GM18861 (cell line): ENCODE results near the gene FGFR3.
A peak's percentile ranks its signal among the peaks of the same experiment; 100 is the strongest.
"Not testable (repeated sequence)": the region's sequence is repeated elsewhere in the genome, so short reads cannot be mapped to it uniquely, and the experiment has no call there.

ENCODE experiments used
- ATAC-seq: cut with Tn5 transposase; IDR thresholded peaks from one replicate; pipeline ENCODE4 v1.9.1; 2021; ENCODE audit not compliant: unreplicated experiment

The FGFR3 gene

DNA sequence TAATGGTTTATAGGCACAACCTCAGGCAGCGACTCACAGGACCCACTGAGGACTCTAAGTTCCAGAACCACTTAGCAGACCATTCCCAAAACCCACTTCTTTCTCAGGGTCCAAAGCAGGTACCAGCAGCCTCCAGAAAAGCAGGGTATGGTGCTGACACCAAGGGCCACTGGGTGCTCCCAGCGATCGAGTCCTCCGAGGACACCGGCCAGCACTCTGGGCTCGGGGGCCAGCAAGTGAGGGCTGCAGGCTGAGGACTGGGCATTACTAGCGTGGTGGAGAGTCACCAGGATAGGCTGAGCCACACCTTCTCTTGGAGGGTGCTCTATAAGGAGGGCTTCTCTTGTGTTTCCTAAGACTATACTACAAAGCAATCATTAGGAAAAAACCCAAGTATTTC lies 43.6 kb downstream of the FGFR3 start:
- no peak for ATAC-seq

DNA sequence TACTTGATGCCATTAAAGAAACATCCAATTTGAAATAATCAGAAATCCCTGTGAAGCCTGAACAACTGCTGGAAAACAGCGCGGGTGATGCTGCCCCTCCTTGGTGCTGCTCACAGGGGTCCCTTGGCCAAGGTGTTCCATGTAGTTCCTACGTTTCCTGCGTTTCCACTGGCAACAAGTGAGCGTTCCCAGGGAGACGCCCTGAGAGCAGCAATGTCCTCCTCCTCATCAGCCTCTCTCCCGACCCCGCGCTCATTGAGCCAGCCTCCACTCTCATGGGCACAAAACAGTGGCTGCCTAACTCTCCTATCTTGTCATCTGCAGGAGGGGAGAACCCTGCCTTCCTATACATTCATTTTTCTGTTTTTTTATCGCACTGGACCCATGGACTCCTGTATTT lies 44.0 kb downstream of the FGFR3 start:
- no peak for ATAC-seq

DNA sequence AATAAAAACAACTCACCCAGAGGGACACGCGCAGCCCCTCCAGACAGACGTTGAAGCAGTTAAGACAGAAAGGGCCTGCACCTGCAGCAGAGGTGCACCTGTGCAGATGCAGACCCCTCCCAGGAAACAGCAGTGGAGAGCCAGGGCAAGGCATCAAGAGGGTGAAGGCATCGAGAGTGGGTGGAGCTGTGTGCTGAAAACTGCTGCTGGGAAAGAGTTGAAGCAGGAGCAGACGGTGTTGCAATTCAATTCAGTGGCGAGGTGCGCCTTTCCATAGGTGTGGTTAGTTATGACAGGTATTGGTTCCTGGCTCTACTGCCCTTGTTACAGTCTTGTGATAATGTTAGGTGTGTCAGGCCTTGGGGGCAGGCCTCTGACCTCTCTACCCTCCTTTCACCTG lies 46.2 kb downstream of the FGFR3 start:
- ATAC-seq: no peak

DNA sequence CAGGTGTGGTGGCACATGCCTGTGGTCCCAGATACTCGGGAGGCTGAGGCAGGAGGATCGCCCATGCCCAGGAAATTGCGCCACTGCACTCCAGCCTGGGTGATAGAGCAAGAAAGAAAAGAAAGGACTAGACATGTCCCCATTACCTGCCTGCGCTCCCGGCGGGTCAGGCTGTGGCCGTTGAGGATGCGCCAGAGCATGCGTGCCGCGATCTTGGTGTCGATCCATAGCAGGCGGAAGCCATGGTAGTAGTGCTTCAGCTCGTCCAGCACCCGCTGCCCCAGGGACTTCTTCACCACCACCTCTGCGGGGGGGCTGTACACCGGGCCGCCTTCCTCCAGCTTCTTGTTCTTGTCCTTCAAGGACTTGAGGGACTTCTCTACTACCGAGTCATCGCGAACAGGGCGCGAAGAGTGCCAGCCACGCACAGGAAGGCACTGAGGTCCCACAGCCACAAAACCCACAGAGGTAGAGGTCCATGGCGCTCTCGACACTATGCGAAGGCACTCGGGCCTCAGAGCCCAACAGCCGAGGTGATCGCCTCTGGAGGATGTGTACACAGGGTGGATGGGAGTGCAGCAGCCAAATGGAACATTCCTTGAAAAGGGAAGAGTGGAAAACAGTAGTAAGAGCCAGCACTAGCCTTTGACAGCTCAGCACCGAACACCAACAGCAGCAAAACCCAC lies 48.3 kb downstream of the FGFR3 start:
- no peak for ATAC-seq

DNA sequence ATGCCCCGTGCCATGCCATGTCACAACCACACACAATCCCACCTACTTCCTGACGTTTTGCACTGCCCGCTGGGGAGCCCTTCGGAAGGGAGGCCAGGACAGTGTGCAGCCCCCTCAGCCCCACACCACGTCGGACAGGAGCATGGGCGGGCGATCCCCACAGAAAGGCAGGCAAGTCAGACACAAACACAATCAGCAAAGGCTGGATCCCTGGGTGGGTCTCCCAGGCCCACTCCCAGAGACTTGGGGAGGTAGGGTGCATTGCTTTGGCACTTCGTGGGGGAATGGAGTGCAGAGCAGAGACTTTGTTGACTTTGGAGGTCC lies 48.8 kb downstream of the FGFR3 start:
- no peak for ATAC-seq

DNA sequence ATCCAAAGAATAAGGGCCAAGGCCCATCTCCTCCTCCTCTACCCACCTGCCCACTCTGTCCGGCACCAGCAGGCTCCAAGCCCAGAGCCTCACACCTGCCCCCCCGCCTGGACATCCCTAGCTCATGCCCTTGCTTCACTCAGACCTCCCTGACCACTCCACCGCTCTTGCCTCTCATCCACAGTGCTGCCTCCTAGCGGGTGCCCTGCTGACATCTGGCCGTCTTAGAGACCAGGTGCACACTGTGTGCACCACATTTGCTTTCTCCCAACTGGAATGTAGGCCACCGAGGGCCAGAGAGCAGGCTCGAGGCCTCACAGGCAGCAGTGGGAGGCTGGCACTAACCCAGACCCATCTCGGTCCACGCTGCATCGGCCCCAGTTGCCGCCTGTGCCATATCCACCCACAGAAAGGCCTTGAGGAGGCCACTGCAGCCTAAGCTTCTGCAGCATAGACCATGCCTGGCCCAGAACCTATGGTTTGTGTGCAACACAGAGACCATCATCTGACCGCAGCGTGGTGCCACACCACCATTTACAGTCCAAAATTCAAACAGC lies 49.3 kb downstream of the FGFR3 start:
- no peak for ATAC-seq

DNA sequence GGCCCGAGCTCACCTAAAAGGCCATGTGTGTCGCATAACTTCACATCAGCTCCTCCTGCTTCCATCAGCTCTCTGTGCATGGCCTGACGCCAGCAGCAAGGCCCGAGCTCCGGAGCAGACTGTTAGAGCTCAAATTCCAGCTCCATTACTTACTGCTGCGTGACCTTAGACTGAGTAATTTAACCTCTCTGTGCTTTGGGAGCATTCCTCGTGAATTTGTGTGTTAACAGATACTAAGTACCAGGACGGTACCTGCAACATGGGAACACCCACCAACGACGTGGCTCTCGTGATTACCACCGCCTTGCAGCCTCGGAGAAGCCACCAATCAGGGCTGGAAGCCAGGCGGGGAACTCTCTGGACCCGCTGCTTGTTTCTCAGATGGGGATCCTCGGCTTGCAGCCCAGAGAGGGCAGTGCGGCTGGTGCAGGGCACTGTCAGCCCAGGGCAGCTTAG lies 49.9 kb downstream of the FGFR3 start:
- ATAC-seq: no peak

DNA sequence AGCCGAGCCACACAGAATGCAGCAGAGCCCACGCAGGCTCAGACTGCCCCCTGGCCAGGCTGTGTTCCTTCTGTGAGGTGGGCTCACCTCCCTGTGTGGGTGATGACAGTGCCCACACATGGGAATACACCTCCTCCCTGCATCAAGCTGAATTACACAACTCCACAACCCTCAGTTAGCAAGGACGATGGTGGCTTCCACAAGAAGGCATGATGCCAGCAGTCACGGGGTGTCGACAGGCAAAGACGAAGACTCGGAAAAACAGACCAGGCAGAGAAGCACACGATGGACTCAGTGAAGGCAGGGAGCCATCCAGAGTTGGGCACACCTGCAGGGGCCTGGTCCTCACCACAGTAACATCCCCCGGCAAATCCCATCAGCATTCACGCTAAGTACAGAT lies 50.8 kb downstream of the FGFR3 start:
- ATAC-seq: no peak

DNA sequence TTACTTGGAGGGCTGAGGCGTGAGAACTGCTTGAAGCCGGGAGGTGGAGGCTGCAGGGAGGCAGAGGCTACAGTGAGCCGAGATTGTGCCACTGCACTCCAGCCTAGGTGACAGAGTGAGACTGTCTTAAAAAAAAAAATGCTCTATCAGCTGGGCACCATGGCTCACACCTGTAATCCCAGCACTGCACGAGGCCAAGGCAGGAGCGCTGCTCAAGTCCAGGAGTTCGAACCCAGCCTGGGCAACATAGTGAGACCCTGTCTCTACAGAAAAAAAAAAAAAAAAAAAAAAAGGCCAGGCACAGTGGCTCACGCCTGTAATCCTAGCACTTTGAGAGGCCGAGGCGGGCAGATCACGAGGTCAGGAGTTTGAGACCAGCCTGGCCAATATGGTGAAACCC lies 51.5 kb downstream of the FGFR3 start:
- ATAC-seq: not testable (repeated sequence)

DNA sequence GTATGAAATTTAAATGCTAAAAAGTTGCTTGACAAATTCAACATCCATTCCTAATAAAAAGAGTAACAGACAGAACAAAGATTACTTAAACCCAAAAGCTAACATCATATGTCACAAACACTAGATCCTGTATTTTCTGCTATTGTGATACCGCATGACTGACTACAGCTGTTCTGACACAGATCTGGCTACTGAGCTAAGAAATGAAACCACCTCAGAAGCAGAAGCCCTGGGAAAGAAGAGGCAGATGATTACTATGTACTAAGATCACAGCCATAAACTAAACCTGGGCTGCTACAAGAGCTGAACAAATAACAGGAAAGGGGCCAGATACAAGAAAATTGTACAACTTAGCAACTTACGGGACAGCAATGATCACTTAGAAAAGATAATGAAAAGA lies 53.5 kb downstream of the FGFR3 start:
- no peak for ATAC-seq

DNA sequence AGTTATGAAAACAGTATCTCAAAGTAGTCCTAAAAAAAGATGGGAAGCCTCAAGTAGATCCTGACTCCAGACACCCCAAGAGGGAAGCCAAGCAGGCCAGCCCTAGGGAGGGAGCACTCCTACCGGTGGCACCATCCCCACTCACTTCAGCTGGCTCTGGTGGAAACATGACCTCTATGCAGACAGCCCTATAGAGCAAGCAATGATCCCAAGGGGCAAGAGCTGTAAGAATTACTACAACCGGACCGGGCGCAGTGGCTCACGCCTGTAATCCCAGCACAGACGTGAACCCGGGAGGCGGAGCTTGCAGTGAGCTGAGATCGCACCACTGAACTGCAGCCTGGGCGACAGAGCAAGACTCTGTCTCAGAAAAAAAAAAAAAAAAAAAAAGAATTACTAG lies 57.2 kb downstream of the FGFR3 start:
- ATAC-seq: no peak

DNA sequence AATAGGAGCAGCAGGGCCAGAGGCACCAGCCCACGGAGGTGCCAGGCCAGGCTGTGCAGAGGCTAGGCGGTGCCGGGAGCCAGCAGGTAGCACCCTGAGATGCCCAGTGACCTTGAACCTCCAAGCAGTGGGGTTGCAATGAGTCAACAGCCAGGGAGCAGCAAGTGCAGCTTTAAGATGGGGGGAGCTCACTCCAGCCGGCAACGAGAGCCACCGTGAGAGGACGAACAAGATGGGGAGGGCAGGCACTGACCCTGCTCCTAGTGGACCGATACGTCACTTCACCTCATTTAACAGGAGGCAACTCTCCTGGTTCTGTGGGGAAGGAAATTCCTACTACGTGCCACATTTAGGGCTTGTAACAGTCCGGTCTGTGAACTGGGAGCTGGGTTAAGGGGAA lies 58.1 kb downstream of the FGFR3 start:
- ATAC-seq: no peak

DNA sequence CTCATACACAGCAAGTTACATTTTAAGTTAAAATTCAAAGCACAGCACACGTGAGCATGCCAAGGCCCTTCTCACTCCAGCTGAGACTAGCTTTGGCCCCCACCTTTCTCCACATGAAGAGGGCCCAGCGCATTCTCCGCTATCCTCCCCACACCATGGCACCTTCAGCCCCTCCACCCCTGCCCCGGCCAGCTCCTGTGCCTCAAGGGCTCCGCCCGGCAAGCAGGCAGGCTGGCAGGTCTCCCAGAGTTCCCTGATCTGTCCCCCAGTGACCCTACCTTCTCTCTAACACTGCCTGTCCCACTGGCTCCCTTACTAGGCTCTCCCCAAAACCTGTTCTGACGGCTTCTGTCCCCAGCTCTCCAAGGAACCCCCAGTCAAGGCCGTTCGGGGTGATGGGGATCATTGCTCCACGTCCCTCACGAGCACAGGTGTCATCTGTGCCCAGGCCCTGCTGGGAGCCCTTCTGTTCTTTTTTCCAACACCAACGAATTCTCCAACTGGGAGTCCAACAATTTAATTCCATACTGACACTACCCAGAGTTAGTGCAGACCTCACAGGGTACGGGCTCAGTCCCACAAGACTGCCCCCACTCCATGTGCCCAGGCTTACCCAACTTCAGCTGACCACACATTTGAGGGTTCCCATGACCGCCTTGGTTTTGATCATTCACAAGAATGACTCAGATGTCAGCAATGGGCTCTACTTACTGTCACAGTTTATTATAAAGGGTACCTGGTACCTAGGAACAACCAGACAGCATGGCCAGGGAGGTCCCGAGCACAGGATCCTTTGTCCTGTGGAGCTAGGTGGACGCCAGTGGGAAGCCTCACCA lies 58.7 kb downstream of the FGFR3 start:
- ATAC-seq: no peak

DNA sequence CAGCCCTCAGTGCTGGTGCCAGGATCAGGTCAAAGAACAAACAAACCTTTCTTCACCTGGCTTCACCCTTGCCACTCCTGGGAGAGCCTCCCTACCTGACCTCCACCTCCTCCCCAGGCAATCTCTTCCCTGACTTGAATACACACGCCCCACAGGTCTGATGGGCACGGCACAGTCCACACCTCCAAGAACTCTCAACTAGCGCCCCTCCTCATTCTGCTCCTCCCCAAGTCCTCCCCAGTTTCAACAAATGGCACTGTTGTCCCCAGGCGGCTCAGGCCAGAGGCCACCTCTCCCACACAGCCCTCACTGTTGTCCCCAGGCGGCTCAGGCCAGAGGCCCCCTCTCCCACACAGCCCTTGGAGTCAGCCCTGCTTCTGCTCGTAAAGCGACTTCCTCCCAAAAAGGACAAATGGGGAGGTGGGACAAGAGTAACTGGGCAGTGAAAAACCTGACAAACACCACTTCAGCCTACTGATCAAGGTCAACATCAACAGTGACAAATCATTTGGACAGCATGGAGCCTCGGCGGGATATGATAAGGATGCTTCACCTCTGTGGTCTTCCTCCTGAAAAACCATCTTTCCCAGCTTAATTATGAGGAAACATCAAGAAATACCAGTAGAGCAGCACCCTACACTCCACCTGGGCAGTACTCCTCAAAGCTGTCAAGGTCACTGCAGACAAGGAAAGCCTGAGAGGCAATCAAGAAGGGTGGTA lies 60.0 kb downstream of the FGFR3 start:
- ATAC-seq: no peak

DNA sequence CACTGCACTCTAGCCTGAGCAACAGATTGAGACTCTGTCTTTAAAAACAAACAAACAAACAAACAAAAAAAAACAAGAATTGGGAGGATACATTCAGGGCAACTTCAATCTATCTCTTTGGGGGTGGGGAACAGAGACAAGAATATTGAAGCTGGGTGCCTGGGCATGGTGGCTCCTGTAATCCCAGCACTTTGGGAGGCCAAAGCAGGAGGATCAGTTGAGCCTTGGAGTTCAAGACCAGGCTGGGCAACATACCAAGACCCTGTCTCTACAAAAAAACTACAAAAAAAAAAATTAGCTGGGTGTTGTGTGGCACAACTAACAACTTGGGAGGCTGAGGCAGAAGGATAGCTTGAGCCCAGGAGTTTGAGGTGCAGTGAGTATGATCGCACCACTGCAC lies 61.7 kb downstream of the FGFR3 start:
- no peak for ATAC-seq

DNA sequence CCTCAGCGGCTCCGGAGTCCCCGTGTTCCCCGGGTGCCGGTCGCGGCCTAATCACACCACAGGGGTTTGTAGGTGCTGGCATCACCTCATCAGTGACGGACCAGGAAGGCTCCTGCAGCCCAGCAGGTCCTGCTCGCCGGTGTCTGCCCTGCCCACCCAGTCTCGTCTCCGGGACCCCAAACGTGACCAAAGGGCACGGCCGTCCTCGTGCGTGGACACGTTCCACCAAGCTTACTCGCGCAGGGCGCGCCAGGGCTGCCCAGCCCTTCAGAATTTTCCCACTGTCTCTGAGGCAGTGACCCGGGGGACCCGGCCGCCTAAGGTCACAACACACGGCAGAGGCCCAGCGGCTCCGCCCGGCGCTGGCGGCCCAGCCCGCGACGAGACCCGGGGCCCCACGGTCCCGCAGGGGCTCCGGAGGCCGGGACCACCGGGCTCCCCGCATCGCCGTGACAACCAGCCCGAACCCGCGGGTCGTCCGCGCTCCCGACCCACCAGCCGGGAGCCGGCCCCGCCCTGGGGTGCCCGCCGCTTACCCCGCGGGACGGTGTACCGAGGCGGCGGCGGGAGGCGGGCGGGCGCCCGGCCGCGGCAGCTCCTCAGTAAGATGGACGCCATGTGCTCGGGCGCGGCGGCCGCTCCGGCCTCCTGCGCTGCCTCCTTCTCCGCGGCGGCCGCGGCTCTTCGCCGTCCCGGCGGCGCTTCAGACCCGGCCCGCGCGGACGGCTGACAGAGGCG lies 62.4 kb downstream of the FGFR3 start:
- ATAC-seq: no peak

DNA sequence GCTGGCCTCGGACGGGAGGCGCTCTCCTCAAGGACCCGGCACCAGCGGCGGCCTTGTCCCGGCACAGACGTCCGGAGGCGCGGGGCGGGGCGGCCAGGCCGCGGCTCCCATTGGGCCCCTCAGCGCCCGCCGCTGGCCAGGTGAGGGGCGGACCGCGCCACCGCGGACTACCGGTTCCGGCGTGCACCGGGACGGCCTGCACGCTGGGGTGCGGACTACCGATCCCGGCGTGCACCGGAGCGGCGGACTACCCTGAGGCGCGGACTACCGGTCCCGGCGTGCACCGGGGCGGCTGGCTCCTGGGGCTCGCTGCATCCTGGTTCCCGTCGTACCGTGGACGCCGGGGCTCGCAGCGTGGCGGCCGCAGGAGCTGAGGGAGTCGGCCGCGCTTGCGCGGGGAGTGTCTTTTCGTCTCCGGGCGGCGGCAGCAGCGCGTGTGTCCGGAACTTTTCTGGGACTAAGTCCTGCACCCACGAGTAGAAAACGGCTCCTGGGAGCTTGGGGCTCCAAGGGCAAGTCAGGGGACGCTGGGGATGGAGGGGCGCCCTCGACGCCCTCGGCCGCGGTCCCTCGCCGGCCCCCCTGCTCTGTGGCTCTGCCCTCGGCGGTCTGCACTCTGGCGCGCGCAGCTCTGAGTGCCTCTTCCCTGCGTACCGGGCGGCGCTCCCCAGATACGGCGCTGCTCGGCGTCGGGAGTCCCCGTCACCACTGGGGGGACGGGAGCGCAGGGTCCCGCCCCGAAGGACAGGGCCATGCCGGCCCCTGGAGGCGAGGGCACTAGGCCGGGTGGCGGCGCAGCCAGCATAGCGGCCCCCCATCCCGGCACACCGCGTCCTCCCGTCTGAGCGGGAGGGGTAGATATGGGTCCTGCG lies 63.2 kb downstream of the FGFR3 start, which contains the start of gene LETM1:
Gene LETM1 (minus strand): TSS at position 86 of the 872 bp plus-strand sequence. CDS start 206 bp downstream, outside the sequence.
- ATAC-seq: peak; percentile 75

DNA sequence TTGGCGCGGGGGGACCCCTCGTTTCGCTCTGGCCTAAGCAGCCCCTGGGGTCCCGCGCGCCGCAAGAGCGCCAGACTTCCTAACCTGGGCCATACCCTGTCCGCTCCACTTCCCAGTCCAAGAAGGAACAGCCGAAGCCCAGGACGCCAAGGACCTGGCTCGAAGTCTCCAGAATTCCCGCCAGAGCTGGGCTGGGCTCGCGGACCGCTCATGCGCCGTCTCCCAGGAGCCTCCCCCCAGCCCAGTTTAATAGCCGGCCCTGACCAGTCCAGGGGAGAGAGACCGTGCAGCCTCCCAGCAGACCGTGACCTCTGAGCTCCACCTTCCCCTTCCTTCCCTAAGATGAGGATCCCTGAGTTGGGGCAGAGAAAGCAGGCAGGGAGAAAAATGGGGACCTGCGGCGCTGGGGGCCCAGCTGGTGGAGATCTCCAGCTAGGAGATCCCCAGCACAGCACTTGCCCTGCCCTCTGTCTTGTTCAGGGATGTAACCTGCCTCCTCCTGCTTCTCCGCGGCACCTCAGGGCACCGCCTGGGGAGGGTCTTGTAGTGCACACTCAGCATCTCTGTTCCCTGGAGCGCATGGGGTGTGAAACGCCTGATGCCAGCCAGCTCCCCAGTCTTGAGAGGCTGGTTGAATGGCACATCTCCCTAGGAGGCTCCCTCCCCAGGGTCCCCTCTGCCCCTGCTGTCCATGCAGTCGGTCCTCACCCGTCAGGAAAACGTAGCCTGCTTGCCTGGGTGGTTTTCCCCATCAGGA lies 64.0 kb downstream of the FGFR3 start:
- ATAC-seq: no peak

DNA sequence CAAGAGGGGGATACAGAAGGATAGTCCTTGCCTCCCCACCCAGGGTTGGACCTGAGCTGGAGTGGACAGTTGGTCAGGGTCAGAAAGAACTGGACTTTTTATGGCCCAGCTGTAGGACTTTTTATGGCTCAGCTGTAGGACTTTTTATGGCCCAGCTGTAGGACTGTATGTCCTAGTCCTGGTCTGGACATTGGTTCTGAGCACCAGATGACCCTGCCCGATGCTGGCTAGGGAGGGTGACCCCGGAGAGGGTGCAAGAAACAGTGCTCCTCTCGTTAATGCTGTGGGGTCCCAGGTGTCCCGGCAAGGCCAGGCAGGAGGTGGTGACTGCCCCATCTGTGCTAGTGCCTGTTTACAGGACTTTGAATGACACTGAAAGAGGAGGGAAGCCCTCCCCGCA lies 64.8 kb downstream of the FGFR3 start:
- no peak for ATAC-seq
